ENCODE measurements around the gene WTAP.

- TF ChIP-seq ZNF384 (IDR thresholded peaks at IDR 0.05): no peak
- TF ChIP-seq PKNOX1 (IDR thresholded peaks at IDR 0.05): no peak
- TF ChIP-seq FOXM1 (IDR thresholded peaks at IDR 0.05; ENCODE audit: borderline replicate concordance): no peak
- TF ChIP-seq ELF4 (IDR thresholded peaks at IDR 0.05): no peak
- no peak for TF ChIP-seq BHLHE40 (IDR thresholded peaks at IDR 0.05; ENCODE audit: borderline replicate concordance)
- no peak for TF ChIP-seq SP1 (IDR thresholded peaks at IDR 0.05)
- no peak for TF ChIP-seq HDGF (IDR thresholded peaks at IDR 0.05; ENCODE audit: borderline replicate concordance)
- TF ChIP-seq SUZ12 (IDR thresholded peaks at IDR 0.05): no peak
Observed at GRCh38 chr6:159719287-159719686, 8.0 kb upstream of the WTAP start.
